Suppressor macrophage treated with lipopolysaccharide for 1 hour (primary cell): Measurements from ENCODE around the gene UBQLN4.
A peak's percentile ranks its signal among the peaks of the same experiment; 100 is the strongest.

Experiments
- DNase-seq, 3 donors: peaks; one replicate each; pipeline ENCODE4 v3.0.0-alpha.2; 2020 to 2022

UBQLN4 gene

DNA sequence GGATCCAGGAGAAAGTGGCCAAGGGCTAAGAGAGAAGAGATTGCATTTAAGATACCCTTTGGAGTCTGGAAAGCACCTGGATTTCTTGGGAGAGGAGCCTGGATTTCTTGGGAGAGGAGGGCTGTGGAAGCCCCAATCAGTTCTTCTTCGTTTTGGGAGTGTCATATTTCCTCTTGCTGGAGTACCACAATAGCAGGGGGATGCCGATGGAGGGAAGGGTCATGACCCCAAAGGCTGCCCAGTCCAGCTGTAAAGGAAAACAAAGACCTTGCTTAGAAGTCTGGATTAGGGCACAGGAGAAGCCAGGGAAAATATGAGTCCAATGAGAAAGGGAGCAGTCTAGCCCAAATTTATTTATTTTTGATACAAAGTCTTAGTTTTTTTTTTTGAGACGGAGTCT, 44.2 kb downstream of the UBQLN4 start:
- DNase-seq: no peak

DNA sequence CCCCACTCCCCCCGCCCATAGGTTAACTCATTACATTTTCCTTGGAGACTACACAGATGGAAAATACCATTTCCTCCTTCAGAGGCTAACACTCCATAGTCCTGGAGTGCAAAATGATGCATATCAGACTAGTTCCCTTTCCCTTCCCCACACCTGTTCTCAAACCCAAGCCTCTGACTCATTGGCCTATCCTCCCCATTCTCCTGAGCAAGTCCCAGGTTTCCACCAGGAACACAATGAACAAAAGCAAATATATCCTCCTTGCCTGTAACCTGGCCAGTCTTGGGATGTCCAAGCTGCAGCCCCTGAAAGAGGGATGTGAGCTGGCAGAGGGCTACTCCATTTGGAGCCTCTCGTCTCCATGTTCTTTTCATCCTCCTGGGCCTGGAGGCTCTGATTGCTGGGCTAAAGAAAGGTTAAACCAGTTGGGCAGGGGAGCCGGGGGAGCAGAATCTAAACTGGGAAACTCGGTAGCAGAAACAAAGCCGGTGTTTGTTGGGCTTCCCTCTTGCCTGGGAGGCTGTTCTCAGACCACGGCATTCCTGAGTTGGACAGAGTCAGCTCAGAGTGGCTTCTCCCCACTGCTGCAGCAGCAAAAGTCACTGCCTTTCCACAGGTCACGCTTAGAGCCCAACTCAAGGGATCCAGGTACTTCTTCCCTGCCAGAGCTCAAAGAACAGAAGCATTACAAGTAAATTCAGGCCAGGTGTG, 46.8 kb downstream of the UBQLN4 start:
- no peak for DNase-seq

DNA sequence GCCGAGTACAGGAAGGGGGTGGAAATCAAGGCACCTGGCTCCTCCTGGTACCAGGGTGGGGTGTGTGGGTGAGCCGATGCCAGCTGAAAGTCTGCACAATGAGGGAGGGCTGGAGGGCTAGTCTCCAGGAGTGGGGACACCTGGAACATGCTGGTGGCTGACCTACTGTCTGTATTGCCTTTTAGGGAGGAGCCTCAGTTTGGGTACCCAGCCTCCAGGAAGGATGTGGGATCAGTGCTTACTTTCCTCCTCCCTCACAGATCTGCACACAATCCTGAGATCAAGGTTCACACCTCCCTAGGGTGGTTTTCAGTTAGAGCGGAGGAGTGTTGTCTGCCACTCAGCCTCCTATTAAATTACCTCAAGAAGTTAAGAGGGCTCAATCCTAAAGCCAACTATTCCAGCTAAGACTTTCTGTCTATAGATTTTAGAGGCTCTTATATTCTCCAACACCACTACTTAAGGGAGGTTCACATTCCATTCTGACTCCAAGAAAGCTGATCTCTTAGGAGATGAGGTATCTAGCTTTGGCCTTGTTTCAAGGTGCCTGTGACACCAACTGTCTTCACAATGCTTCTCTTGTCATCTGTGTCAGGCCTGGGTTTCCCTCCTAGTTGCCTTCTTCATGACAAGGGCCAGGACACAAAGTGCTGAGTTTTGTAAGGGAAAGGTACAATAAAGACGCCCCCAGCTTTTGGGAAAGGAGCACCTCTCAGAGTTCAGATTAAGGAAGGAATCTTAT, 48.6 kb downstream of the UBQLN4 start:
- no peak for DNase-seq

DNA sequence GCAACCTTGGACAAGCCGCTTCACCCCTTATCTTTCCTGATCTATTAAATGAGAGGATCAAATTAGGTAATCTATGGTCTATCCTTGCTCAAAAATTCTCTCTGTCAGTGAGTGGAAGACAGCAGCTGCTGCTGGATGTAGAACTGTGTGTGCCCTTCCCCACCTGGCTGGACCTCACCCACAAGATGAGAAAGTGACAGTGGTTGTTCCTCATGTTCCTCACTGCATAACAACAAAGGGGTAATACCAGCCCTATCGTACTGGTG, 49.7 kb downstream of the UBQLN4 start:
- DNase-seq: no peak

DNA sequence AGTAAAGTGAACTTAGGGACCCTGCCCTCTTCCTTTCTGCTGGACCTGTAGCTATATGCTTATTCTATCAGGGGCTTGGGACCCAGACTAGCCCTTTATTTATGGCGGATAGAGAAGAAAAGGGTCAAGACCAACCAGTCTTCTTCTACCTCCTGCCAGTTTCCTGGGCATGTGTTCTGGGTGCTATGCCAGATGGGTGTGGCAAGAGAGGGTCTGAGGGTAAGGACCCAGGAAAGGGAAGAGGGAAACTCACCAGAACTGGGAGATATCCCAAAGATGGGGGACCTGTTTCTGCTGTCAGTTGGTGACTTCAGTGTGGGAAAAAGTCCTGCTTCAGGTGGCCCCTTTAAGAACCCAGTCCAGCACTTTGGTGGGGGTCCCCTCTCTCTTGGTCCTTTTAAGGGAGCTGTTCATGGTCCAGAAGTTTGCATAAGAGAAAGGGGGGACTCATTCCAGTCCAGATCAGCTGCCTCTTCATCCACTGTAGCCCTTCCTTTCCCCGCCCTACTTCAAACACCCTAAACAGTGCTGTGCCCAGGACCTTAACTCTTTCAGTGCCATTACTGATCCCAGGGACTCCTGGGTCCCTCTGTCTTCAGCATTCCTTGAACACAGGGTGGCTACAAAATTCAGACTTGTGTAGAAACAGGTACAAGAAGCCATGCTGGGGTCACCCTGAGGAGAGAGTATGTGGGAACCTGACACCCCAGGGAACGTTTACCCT, 51.2 kb downstream of the UBQLN4 start:
- DNase-seq: no peak

DNA sequence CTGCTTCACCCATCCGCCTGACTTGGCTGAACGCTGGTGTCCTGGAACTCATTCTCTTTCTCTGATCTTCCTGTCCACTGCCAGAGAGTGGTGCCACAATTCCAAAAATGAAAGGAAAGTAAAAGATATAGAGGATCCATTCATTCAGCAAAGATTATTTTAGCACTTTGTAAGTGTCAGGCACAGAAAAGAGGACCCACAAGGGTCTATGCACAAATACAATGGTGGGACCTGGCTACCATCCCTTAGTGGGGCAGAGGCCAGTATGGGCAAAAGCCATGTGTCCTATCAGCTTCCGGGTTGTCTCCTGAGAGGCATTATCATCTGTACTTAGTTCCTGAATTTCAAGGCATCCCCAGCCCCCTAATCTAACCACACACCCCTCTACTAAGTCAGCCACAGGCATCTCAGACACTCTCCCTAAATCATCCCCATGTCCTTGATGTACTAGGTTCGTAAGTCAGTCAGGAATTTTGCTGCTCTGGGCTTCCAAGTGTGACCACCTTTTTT, 51.9 kb downstream of the UBQLN4 start:
- DNase-seq: no peak

DNA sequence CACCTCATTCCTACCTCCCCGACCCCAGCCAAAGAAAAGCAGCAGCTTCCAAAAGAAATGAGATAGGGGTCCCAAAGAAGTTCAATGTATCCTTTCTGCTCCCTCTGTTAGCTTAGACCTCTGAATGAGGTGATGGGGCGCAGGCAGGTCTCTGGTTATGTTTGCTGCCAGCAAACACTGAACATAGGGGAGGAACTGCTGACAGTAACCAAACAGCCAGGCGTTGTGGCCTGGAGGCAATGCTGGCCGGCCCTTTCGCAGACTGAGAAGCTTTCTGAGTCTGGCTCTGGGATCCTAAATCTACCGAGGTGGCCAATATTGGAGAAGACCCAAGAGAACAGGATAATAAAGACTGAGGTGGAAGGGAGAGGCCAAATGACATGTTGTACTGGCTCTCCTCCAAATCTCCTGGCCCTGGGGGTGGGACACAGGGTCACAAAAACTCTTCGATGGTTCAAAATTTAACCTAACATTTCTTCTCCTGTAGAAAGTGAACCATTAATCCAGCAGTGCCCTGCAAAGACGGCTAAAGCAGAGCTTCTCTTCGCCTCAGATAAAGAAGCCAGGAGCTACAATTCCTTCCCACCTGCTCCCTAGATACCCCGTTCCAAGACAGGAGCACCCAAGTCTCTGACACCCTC, 52.5 kb downstream of the UBQLN4 start:
- DNase-seq: no peak

DNA sequence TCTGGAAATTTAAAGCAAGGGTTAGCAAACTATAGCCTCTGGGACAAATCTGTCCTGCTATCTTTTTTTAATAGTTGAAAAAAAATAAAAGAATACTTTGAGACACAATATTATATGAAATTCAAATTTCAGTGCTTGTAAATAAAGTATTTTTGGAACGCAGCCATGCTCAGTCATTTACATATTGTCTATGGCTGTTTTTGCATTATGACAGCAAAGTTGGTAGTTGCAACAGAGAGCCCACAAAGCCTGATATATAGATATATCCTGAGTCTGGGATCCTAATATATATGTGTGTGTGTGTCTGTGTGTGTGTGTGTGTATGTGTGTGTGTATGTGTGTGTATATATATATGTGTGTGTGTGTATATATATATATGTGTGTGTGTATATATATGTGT, 53.6 kb downstream of the UBQLN4 start:
- no peak for DNase-seq

DNA sequence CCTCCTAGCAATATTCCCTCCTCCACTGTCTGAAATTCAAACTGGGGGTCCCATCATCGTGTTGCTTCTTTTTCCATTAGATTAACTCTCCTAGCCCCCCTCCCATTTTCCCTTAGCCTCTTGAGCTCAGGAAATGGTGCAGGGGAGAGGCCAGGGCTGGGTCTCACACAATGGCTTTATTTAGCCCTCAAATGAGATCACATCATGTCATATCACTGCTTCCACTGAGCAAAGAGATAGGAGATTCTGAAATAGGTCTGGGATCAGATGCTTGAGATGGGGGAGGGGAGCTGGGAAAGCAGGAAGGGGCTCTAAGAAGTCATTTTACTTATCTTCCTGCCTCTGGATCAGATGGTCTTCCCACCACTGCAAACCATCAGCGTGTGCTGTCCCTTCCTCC, 57.4 kb downstream of the UBQLN4 start:
- DNase-seq: no peak

DNA sequence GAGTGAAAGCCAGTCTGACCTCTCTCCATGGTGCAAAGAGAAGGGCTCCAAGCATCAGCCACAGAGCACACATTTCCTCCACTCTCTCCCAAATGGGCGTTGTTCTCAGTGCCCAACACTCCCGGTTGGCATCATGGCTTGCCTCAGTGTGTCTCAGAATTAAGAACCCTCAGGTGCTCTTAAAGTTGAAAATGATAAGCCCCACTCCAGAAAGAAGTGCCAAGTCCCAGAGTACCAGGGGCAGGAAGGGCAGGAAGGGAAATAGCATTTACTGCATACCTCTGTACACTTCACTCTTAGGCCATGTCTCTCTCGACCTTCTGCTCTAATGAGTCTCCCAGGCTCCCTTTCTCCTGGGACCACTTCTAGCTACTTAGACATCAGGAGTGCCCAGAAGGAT, 60.0 kb downstream of the UBQLN4 start:
- no peak for DNase-seq

DNA sequence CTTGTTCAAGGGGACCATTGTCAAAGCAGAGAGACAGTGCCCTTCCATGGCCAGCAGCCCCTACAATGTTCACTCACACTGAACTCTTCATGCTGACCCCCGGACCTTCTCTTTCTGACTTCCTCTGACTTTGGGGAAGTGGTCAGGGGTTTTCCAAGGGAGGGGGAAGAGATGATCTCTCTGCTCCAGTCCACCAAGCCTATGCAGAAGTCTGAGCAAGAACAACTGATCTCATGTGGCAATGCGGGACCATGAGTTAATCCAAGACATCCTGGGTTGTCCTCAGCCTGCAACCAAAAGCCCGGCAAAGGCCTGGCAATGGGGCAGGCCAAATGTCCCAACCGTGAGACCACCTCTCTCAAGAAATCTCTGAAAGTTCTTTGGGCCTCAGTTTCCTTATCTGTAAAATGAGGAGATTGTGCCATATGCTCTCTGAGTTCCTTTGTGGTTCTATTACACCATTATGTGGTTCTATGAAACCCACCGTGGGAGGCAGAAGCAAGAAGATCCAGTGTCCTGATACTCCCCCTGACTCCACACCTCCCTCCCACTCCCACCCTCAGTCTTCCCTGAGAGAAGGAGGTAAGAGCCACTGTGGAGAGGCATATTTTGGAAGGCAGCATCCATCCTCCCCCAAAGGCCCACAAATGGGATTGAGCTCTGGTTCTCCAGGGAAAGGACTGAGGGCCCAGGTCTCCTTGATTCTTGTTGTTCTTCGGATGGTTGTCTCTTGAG, 63.4 kb downstream of the UBQLN4 start:
- peak; percentile 93 to 97 (median 97) for DNase-seq

DNA sequence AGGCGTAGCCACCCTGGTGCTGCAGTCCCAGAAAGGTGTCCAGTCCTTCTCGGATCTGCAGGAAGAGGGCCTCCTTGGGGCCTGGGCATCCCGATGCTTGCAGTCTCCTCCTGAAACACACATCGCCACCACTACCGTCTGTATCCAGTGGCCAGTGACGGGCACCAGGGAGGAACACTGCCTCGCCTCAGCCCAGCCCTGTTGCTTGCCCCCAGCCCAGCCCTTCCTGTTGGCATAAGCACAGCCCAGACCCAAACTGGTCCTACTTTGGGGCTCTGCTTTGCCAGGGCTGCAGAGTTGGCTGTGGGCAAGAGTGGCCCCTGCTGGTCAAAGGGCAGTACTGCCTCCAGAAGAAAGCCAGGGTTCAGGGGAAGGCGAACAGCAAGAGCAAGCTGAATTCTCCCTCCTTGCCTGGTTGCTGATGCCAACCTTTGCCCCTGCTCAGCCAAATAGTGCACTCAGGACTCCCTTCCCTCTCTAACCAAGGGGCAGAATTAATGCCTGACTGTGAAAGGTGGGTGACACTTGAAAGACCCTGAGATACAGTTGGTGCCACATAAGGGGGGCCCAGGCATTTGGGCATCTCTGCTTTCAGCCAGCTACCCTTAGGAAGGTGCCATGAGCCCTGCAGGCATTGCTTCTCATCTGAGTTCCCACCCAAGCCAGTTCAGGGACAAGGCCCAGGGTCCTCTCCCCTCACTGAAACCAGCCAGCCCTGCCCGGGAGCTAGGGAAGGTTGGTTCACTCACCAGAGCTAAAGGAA, 64.2 kb downstream of the UBQLN4 start:
- peak; percentile 81 to 88 (median 85) for DNase-seq
